ENCODE measurements around the gene RPUSD4. TPM values are rescaled to one million over a fixed set of nuclear protein-coding genes. Genes with fewer than 3 reads are reported as not detected.

Gene RPUSD4
- total RNA-seq, 1 donor from 2014 or later, result 41.0 TPM

DNA sequence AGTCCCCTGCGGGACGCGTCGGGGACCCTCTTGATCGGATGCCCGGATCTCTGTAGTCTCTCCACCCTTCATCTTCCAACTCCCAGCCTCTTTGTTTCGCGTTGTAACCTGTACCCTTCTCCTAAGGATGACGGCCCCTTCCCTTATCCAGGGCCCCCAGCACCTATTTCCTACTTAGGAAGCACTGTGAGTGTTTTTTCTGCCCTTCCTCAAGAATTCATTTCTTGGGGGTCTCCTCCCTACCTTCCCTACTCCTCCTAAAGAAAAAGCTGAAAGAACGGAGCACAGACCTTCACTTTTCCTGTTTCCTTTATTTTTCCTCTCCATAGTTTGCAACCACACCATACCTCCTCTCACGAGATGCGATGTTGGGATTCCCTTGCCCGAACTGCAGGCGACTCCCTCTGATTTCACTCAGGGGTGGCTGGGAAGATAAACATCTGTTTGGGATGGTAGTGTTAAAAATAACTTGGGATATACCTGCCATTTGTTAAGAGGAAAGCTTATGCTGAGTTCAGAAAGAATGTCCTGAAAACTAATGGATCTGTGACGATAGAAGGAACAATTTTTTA is 725 bp upstream of the RPUSD4 start:
- no peak for DNase-seq

GRCh38 chr11:126210871-126211235 is 597 bp downstream of the RPUSD4 start:
- DNase-seq, result peak; percentile 29

DNA sequence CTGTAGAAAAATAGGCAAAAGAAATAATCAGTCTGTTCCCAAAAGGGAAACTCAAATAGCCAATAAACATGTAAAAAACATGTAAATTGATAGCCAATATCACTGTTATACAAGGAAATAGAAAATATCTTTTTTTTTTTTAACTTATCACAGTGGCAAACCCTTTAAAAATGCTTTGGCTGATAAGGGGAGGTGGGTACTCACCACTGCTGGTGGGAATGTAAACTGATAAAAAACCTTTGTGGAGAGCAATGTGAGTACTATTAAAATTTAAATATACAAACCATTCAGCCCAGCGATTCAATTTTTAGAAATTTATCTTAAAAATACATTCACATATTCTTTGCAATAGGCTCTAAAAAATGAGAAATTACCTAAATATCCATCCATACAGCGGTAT is 3.6 kb downstream of the RPUSD4 start:
- DNase-seq, result no peak

GRCh38 chr11:126205359-126205758 is 6.1 kb downstream of the RPUSD4 start:
- DNase-seq, result no peak

DNA sequence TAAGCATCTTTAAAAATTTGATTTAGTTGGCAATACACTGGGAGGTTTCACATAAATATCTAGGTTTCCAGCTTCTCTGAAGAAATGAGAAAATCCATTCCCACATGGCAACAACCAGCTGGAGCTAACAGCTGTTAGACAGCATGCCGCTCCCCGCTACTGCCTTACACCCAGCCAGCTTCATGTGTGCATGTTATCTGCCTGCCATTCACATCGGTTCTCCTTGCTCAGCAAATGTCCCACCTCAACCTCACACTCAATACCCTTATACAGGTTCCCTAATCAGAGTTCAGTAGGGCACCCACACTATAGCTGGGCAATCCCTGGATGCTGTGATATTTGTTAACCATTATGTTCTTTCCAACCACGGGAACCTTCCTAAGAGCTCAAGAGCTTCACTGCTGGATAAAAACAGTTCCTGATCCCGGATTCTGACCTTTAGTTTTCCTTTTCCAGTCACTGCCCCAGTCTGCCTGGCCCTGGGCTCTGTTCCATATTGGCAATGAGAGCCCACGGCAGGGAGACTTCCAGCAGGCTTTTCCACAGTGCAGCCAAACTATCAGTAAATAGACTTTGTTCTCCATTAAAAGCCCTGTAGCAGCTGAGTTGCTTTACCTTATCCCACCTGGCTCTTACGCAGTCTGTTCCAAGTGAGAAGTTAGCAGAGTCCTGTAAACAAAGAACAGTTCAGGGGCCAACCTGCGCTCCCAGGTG is 8.6 kb downstream of the RPUSD4 start:
- no peak for DNase-seq

DNA sequence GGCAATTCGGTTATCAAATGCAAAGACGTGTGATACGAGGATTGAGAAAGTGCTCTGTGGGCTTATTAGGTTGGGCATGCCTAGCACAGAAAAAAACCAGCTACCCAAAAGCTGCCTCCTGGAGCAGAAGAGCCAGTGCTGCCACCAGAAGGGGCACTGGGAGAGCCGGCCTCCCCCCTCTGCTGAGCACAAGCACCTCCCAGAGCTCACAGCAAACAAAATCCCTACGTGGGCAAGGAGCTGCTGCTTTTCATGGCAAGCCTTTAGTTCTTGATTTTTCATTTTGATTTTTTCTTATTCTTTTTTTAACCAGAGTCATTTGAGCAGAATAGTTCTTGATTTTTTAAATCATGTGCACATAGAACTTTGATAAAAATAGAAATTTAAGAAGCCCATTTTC is 12.8 kb downstream of the RPUSD4 start:
- DNase-seq, result no peak

- DNase-seq, result peak; percentile 46
Observed at GRCh38 chr11:126197277-126197939, 14.0 kb downstream of the RPUSD4 start.

GRCh38 chr11:126195119-126195518 is 16.3 kb downstream of the RPUSD4 start:
- no peak for DNase-seq

DNA sequence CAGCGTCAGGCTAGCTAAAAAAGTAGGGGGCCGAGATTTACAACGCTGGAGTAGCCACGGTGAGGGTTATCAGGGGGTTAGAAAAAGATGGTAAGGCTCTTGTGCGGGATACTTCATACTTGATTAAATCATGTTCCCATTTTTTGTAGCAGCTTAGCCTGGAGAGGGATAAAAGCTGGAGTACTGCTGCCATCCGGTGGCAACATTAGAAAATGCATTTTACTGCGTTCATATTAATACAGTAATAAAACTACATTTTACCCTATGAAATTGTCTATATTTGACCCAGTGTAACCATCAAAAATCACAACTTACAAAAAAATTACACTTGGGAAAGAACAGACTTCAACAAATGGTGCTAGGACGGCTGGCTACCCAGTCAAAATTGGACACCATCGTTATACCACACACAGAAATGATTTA is 17.3 kb downstream of the RPUSD4 start:
- DNase-seq, result peak; percentile 76

GRCh38 chr11:126193038-126193478 is 18.4 kb downstream of the RPUSD4 start:
- no peak for DNase-seq

DNA sequence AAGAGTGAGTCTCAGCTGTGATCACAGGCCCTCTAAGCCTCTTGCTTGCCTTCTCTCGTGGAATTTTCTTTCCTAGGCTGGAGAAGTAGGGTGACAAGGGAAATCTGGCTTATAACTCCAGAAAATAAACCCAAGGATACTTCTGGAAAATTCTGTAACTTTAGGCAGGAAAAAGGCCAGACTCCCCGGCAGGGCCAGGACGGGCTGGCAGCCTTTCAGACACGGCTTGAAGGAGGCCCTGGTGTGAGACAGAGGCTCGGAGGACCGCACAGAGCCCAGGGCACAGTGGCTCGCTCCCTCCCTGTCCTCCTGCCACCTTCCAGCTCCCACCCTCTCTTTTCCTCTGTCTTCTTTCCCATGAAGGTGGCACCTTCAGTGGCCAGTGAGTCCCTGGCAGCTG is 19.1 kb downstream of the RPUSD4 start:
- no peak for DNase-seq

- DNase-seq, result no peak
Observed at GRCh38 chr11:126191379-126192073, 19.9 kb downstream of the RPUSD4 start.

DNA sequence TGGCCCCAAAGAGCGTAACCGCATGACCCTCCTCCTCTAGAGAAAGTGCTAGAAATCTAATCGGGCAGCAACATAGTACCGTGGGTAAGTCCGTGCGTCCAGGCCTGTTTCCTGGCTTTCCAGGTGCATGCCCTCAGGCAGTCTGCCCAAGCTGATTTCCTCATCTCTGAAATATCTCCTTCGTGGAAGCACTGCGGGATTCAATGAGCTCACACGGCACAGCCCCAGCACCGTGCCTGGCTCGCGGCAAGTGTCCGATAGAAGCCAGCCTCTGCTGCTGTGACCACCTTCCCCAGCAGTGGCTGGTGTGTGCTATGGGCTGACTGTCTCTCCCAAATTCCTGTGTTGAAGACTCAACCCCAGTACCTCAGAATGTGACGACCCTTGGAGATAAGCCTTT is 20.7 kb downstream of the RPUSD4 start:
- DNase-seq, result no peak

GRCh38 chr11:126189109-126189929 is 22.1 kb downstream of the RPUSD4 start:
- DNase-seq, result no peak

GRCh38 chr11:126188332-126189108 is 22.9 kb downstream of the RPUSD4 start:
- no peak for DNase-seq

DNA sequence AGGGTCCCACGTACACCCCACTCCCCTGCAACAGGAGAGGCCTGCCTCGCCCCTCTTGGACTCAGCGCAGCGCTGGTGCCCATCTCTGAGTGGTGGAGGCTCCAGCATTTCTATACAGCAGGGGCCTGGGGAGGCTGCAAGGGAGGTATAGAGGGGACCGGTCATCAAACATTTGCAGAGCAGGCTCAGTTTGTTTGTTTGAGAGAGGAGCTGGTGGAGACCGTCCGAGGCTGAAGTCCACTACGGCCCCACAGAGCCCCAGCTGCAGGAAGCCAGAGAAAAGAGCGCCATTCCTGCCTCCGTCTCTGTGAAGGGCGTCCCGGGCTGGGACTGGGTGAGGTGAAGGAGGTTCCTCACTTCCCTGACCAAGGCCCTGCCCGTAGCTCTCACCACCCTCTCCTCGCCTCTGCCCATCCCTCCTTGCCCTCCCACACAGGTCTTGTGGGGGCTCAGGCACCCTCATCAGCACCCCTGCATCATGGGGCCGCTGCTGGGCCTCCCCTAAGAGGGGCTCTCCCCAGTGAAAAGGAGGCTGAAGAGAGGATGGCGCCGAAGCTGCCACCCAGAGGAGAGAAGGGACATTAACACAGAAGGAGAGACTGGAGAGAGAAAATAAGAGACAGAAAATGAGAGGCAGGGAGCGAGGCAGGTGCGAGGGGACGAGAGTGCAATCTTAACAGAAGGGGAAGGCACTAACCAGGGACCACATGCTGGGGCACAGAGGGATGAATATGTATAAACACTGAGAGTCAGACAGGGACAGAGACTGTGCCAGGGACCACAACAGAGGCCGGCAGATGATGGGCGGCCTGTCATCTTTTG is 24.5 kb downstream of the RPUSD4 start:
- DNase-seq, result no peak

- no peak for DNase-seq
Observed at GRCh38 chr11:126186025-126186698, 25.3 kb downstream of the RPUSD4 start.

DNA sequence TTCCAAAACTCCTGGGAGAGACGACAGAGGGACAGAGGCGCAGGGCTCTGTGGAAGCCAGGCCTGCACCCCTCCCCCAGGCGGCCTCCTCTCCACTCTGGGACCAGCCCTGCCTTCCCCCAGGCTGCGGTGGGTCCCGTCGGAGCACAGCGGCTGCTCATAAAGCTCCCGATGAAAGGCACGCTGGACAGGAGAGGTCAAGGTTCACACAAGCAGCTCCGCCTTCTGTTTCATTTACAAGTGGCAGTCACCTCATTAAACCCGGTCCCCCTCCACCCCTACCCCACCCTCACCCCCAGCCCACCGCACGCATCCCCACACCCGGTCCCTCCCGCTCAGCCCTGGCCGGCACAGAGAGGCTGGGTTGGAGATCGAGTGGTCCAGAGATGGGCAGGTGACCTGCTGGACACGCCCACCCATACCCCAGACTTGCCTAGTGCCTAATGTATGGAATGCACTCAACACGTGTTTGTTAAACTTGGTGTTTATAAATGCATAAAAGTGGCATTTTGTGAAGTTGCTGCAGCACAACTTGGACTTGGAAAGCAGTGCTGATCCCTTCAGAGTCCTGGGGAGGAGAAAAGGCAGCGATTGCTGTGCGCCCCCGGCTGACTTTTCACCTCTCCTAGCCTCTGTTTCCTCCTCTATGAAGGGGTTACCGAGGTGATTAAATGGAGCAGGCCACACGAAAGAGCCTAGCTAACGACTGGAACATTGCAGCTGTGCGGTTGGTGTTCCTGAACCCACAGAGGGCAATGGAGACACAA is 26.0 kb downstream of the RPUSD4 start:
- no peak for DNase-seq

GRCh38 chr11:126182787-126183445 is 28.5 kb downstream of the RPUSD4 start:
- no peak for DNase-seq

Measured in dermis blood vessel endothelial cell (primary cell).